Esophagus squamous epithelium (tissue), 4 donors: ENCODE measurements around the gene GPNMB.

Source experiments
- POLR2A ChIP-seq, 4 donors: fragments of 450-650 bp; IDR thresholded peaks; one replicate each; pipeline ENCODE4 v1.6.1; 2017; ENCODE audit warnings: antibody characterized with exemption in 4 of 4, mild to moderate bottlenecking in 4 of 4, moderate library complexity in 3 of 4
- TF ChIP-seq, protein P1 (sequence below), 6 experiments: fragments of 450-650 bp in 4 of 6; fragments of 200-600 bp in 2 of 6; sonication (generic) in 2 of 6; IDR thresholded peaks; one replicate each; pipeline ENCODE4 v1.5.1; 2016 to 2019; ENCODE audit warnings: antibody characterized with exemption in 6 of 6, mild to moderate bottlenecking in 4 of 6, moderate library complexity in 4 of 6

DNA sequence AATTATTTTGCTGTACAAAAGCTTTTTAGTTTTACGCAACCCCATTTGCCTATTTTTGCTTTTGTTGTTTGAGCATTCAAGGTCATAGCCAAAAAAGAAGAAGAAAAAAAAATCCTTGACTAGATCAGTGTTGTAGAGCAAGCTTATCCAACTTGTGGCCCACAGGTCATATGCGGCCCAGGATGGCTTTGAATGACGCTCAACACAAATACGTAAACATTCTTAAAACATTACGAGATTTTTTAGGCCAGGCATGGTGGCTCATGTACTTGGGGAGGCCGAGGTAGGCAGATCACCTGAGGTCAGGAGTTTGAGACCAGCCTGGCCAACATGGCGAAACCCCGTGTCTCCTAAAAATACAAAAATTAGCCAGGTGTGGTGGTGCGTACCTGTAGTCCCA, 44.4 kb downstream of the GPNMB start:
- TF ChIP-seq, protein P1, sequence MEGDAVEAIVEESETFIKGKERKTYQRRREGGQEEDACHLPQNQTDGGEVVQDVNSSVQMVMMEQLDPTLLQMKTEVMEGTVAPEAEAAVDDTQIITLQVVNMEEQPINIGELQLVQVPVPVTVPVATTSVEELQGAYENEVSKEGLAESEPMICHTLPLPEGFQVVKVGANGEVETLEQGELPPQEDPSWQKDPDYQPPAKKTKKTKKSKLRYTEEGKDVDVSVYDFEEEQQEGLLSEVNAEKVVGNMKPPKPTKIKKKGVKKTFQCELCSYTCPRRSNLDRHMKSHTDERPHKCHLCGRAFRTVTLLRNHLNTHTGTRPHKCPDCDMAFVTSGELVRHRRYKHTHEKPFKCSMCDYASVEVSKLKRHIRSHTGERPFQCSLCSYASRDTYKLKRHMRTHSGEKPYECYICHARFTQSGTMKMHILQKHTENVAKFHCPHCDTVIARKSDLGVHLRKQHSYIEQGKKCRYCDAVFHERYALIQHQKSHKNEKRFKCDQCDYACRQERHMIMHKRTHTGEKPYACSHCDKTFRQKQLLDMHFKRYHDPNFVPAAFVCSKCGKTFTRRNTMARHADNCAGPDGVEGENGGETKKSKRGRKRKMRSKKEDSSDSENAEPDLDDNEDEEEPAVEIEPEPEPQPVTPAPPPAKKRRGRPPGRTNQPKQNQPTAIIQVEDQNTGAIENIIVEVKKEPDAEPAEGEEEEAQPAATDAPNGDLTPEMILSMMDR (IDR thresholded peaks at IDR 0.05): no peak
- TF ChIP-seq POLR2A (IDR thresholded peaks at IDR 0.05): no peak
